HepG2 (cell line): ENCODE measurements around the gene SERPINB1. TPM values are rescaled to one million over a fixed set of nuclear protein-coding genes. Genes with fewer than 3 reads are reported as not detected.
A peak's percentile ranks its signal among the peaks of the same experiment; 100 is the strongest.

Experiments
- BHLHE40 ChIP-seq: IDR thresholded peaks from 2 replicates; pipeline ENCODE4 v1.6.1; 2011; ENCODE audit warnings: low read length, improper control_type of control experiment
- ESRRA ChIP-seq: sonication (generic); formaldehyde crosslinking; IDR thresholded peaks from 2 replicates; pipeline ENCODE4 v1.5.1; 2020; ENCODE audit warnings: mild to moderate bottlenecking, low read depth, missing genetic modification reagents
- ETV6 ChIP-seq: sonication (generic); formaldehyde crosslinking; conservative IDR thresholded peaks from 2 replicates; pipeline ENCODE4 v1.4.0; 2020; ENCODE audit warnings: missing genetic modification reagents
- MEIS1 ChIP-seq: sonication (generic); formaldehyde crosslinking; IDR thresholded peaks from 2 replicates; pipeline ENCODE4 v1.9.0; 2021; ENCODE audit warnings: mild to moderate bottlenecking, missing genetic modification reagents, moderate library complexity, borderline replicate concordance
- NFYC ChIP-seq: IDR thresholded peaks from 2 replicates; pipeline ENCODE4 v1.6.1; 2016; ENCODE audit warnings: missing genetic modification reagents, missing compliant biosample characterization
- SIX4 ChIP-seq: sonication (generic); formaldehyde crosslinking; IDR thresholded peaks from 2 replicates; pipeline ENCODE4 v1.4.0; 2020; ENCODE audit warnings: missing genetic modification reagents
- ZBTB8A ChIP-seq: sonication (generic); formaldehyde crosslinking; IDR thresholded peaks from 2 replicates; pipeline ENCODE4 v1.4.0; 2020; ENCODE audit warnings: mild to moderate bottlenecking, low read depth, missing genetic modification reagents, borderline replicate concordance
- ZC3H4 ChIP-seq: sonication (generic); formaldehyde crosslinking; IDR thresholded peaks from 2 replicates; pipeline ENCODE4 v1.4.0; 2020; ENCODE audit warnings: missing genetic modification reagents, borderline replicate concordance
- ZNF337 ChIP-seq: sonication (generic); formaldehyde crosslinking; IDR thresholded peaks from 2 replicates; pipeline ENCODE4 v1.5.1; 2020; ENCODE audit warnings: missing genetic modification reagents, low read depth, mild to moderate bottlenecking, borderline replicate concordance
- ZNF556 ChIP-seq: sonication (generic); formaldehyde crosslinking; IDR thresholded peaks from 2 replicates; pipeline ENCODE4 v1.4.0; 2020; ENCODE audit warnings: mild to moderate bottlenecking, missing genetic modification reagents, borderline replicate concordance
- ZNF562 ChIP-seq: sonication (generic); formaldehyde crosslinking; IDR thresholded peaks from 2 replicates; pipeline ENCODE4 v1.8.0; 2022; ENCODE audit warnings: missing genetic modification reagents, borderline replicate concordance
- ZNF660 ChIP-seq: sonication (generic); formaldehyde crosslinking; IDR thresholded peaks from 2 replicates; pipeline ENCODE4 v1.5.1; 2020; ENCODE audit warnings: mild to moderate bottlenecking, low read depth, missing genetic modification reagents, borderline replicate concordance
- polyA plus RNA-seq, 8 experiments: library from polyadenylated mRNA; depleted of rRNA in 3 of 8; stranded (reverse) in 7 of 8; unstranded in 1 of 8; fragments of >200 nt; fragmentation: Illumina TruSeq in 4 of 8; extraction: Trizol in 4 of 8; gene quantifications; 2 replicates each; pipeline versions ENCODE4 v1.2.1 to v1.2.3, GENCODE V29; 2011 to 2016; ENCODE audit warnings: low read depth in 4 of 8, missing spikeins in 1 of 8, mixed read lengths in 1 of 8; ENCODE audit not compliant: insufficient read depth in 1 of 8
- total RNA-seq, 5 experiments: library from RNA; depleted of rRNA; stranded (reverse); fragments of >200 nt; fragmentation: Illumina TruSeq; extraction: Trizol; gene quantifications; 2 replicates each; pipeline ENCODE4 v1.2.3, GENCODE V29; 2016; ENCODE audit warnings: low read depth in 1 of 5
- TF ChIP-seq, protein P1 (sequence below), 2 experiments: sonication (generic) in 1 of 2; formaldehyde crosslinking in 1 of 2; IDR thresholded peaks; 2 replicates each; pipeline versions ENCODE4 v1.6.1 to v1.9.0; 2014 to 2022; ENCODE audit warnings: antibody characterized with exemption in 1 of 2, borderline replicate concordance in 1 of 2, inconsistent platforms in 1 of 2, low read depth in 1 of 2, missing genetic modification reagents in 1 of 2
- TF ChIP-seq, protein P2 (sequence below): sonication (generic); formaldehyde crosslinking; IDR thresholded peaks from 2 replicates; pipeline ENCODE4 v1.5.0; 2020; ENCODE audit warnings: mild to moderate bottlenecking, missing genetic modification reagents
- TF ChIP-seq, protein P3 (sequence below): sonication (generic); formaldehyde crosslinking; IDR thresholded peaks from 2 replicates; pipeline ENCODE4 v1.5.0; 2020; ENCODE audit warnings: mild to moderate bottlenecking, missing genetic modification reagents

The SERPINB1 gene
- total and polyA plus RNA-seq, 2 of the 13 experiments (the other 11 are each of a cell fraction or from before 2014, with no cell fraction given): 41.4 to 60.5 TPM

DNA sequence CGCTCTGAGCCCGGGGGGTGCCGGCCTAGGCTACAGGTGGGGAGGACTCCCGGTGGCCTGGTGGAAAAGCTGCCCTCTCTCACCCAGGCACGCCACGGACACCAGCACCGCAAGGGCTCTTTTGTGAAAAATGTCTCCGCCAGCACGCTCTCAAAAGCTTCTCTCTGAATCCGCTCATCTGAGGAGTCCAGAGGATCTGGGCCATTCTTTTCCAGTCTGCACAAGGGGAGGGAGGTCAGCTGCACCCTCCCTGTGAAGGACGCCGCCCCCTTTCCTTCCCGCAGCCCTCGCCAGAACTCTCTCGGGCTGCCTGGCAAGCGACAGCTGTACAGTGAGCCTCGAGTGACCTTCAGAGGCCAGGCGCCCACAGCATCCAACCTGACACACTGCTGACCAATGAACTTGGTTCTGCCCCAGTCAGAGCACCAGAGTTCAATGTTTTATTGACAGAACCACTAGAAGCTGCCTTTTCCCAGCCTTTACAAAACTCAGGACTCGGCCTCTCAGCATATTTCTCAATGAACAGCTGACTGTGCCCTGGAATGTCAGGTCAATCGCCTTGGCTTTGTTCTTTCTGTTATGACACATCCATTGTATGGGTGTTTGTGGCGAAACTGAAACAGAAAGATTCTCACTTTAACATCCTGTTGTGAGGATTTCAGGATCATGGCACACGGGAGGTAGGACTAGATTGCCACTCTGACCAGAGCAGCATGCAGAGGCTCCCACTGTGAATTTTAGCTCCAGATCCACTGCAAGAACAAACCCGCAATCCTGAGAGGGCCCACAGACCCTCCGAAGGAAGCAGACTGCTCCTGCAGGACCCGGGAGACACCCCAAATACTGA is 34.8 kb upstream of the SERPINB1 start (continued):
- TF ChIP-seq, protein P1, sequence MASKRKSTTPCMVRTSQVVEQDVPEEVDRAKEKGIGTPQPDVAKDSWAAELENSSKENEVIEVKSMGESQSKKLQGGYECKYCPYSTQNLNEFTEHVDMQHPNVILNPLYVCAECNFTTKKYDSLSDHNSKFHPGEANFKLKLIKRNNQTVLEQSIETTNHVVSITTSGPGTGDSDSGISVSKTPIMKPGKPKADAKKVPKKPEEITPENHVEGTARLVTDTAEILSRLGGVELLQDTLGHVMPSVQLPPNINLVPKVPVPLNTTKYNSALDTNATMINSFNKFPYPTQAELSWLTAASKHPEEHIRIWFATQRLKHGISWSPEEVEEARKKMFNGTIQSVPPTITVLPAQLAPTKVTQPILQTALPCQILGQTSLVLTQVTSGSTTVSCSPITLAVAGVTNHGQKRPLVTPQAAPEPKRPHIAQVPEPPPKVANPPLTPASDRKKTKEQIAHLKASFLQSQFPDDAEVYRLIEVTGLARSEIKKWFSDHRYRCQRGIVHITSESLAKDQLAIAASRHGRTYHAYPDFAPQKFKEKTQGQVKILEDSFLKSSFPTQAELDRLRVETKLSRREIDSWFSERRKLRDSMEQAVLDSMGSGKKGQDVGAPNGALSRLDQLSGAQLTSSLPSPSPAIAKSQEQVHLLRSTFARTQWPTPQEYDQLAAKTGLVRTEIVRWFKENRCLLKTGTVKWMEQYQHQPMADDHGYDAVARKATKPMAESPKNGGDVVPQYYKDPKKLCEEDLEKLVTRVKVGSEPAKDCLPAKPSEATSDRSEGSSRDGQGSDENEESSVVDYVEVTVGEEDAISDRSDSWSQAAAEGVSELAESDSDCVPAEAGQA (IDR thresholded peaks at IDR 0.05; ENCODE audit: low read depth): peak; percentile 67; the same call in 1 of the 2 replicates
- TF ChIP-seq, protein P1 (CRISPR knock-in tag; IDR thresholded peaks at IDR 0.05; ENCODE audit: borderline replicate concordance): peak; percentile 85; the same call in 1 of the 2 replicates
- TF ChIP-seq ZNF556 (CRISPR knock-in tag): peak; percentile 96
- TF ChIP-seq ETV6 (CRISPR knock-in tag): peak; percentile 92
- TF ChIP-seq MEIS1: peak; percentile 97; the same call in 1 of the 2 replicates
- no peak for TF ChIP-seq ZNF660 (CRISPR knock-in tag)
- TF ChIP-seq SIX4 (CRISPR knock-in tag): peak; percentile 89
- TF ChIP-seq ZC3H4: no peak; the same call in 1 of the 2 replicates
- TF ChIP-seq, protein P2, sequence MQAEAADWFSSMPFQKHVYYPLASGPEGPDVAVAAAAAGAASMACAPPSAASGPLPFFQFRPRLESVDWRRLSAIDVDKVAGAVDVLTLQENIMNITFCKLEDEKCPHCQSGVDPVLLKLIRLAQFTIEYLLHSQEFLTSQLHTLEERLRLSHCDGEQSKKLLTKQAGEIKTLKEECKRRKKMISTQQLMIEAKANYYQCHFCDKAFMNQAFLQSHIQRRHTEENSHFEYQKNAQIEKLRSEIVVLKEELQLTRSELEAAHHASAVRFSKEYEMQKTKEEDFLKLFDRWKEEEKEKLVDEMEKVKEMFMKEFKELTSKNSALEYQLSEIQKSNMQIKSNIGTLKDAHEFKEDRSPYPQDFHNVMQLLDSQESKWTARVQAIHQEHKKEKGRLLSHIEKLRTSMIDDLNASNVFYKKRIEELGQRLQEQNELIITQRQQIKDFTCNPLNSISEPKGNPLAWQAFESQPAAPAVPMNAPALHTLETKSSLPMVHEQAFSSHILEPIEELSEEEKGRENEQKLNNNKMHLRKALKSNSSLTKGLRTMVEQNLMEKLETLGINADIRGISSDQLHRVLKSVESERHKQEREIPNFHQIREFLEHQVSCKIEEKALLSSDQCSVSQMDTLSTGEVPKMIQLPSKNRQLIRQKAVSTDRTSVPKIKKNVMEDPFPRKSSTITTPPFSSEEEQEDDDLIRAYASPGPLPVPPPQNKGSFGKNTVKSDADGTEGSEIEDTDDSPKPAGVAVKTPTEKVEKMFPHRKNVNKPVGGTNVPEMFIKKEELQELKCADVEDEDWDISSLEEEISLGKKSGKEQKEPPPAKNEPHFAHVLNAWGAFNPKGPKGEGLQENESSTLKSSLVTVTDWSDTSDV (CRISPR knock-in tag): no peak
- peak; percentile 98 for TF ChIP-seq ESRRA (CRISPR knock-in tag)
- peak; percentile 76 for TF ChIP-seq NFYC (CRISPR knock-in tag)
- TF ChIP-seq, protein P3, sequence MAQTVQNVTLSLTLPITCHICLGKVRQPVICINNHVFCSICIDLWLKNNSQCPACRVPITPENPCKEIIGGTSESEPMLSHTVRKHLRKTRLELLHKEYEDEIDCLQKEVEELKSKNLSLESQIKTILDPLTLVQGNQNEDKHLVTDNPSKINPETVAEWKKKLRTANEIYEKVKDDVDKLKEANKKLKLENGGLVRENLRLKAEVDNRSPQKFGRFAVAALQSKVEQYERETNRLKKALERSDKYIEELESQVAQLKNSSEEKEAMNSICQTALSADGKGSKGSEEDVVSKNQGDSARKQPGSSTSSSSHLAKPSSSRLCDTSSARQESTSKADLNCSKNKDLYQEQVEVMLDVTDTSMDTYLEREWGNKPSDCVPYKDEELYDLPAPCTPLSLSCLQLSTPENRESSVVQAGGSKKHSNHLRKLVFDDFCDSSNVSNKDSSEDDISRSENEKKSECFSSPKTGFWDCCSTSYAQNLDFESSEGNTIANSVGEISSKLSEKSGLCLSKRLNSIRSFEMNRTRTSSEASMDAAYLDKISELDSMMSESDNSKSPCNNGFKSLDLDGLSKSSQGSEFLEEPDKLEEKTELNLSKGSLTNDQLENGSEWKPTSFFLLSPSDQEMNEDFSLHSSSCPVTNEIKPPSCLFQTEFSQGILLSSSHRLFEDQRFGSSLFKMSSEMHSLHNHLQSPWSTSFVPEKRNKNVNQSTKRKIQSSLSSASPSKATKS (CRISPR knock-in tag): 0 out of 2 replicates have a peak, but pooled peaks have one; percentile 24
- TF ChIP-seq ZNF562 (CRISPR knock-in tag): no peak
- no peak for TF ChIP-seq ZBTB8A
- TF ChIP-seq ZNF337 (CRISPR knock-in tag): peak; percentile 89
- TF ChIP-seq BHLHE40: peak; percentile 78
